OCI-LY7 (cell line): Measurements from ENCODE around the gene SMPD4.
"Not testable (repeated sequence)": the region's sequence is repeated elsewhere in the genome, so short reads cannot be mapped to it uniquely, and the experiment has no call there.

Experiments used
- CTCF ChIP-seq: fragments of 200-600 bp; sonication (generic); conservative IDR thresholded peaks from 2 replicates; pipeline ENCODE4 v1.5.1; 2014; ENCODE audit warnings: mild to moderate bottlenecking, antibody characterized with exemption, low read length, moderate library complexity, mixed read lengths
- EZH2phosphoT487 ChIP-seq: fragments of 200-600 bp; sonication (generic); IDR thresholded peaks from 2 replicates; pipeline ENCODE4 v1.6.1; 2018; ENCODE audit warnings: low read depth, borderline replicate concordance, mild to moderate bottlenecking, mixed run types, antibody characterized with exemption, low read length, moderate library complexity, mixed read lengths

DNA sequence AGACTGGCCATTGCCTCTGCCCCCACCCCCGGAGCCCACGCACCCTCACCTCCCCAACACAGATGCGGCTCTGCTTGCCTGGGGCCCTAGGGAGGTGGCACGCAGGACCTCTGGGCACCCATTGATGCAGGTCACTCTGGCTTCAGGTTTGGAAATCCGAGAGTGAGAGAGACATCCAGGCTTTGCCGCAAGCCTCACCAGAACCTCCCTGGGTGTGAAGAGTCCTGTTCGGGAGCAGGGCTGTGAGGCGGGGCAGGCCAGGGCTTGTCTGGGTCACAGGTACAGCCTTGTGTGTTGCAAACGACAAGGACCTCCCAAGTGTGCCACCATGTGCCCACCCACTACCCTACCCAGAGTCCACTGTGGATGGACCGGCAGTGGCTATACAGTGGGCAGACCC lies 44.9 kb downstream of the SMPD4 start:
- TF ChIP-seq CTCF, EZH2phosphoT487: not testable (repeated sequence)
